ENCODE data around the gene C4orf46.

Gene C4orf46

GRCh38 chr4:158671915-158672806, 474 bp upstream of the C4orf46 start, which contains the start of gene ETFDH (continued):
- no peak for TF ChIP-seq ZNF645 (tag by site-specific recombination; IDR thresholded peaks at IDR 0.05)
- TF ChIP-seq, protein P1, sequence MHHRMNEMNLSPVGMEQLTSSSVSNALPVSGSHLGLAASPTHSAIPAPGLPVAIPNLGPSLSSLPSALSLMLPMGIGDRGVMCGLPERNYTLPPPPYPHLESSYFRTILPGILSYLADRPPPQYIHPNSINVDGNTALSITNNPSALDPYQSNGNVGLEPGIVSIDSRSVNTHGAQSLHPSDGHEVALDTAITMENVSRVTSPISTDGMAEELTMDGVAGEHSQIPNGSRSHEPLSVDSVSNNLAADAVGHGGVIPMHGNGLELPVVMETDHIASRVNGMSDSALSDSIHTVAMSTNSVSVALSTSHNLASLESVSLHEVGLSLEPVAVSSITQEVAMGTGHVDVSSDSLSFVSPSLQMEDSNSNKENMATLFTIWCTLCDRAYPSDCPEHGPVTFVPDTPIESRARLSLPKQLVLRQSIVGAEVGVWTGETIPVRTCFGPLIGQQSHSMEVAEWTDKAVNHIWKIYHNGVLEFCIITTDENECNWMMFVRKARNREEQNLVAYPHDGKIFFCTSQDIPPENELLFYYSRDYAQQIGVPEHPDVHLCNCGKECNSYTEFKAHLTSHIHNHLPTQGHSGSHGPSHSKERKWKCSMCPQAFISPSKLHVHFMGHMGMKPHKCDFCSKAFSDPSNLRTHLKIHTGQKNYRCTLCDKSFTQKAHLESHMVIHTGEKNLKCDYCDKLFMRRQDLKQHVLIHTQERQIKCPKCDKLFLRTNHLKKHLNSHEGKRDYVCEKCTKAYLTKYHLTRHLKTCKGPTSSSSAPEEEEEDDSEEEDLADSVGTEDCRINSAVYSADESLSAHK (tag by site-specific recombination; IDR thresholded peaks at IDR 0.05): peak; percentile 100
- TF ChIP-seq, protein P2, sequence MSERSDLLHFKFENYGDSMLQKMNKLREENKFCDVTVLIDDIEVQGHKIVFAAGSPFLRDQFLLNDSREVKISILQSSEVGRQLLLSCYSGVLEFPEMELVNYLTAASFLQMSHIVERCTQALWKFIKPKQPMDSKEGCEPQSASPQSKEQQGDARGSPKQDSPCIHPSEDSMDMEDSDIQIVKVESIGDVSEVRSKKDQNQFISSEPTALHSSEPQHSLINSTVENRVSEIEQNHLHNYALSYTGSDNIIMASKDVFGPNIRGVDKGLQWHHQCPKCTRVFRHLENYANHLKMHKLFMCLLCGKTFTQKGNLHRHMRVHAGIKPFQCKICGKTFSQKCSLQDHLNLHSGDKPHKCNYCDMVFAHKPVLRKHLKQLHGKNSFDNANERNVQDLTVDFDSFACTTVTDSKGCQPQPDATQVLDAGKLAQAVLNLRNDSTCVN (tag by site-specific recombination; optimal IDR thresholded peaks at IDR 0.05): peak; percentile 56
- TF ChIP-seq ZNF629 (tag by site-specific recombination; IDR thresholded peaks at IDR 0.05): peak; percentile 95
- peak; percentile 92 for TF ChIP-seq ZNF610 (tag by site-specific recombination; IDR thresholded peaks at IDR 0.05; ENCODE audit: borderline replicate concordance)
- TF ChIP-seq, protein P3, sequence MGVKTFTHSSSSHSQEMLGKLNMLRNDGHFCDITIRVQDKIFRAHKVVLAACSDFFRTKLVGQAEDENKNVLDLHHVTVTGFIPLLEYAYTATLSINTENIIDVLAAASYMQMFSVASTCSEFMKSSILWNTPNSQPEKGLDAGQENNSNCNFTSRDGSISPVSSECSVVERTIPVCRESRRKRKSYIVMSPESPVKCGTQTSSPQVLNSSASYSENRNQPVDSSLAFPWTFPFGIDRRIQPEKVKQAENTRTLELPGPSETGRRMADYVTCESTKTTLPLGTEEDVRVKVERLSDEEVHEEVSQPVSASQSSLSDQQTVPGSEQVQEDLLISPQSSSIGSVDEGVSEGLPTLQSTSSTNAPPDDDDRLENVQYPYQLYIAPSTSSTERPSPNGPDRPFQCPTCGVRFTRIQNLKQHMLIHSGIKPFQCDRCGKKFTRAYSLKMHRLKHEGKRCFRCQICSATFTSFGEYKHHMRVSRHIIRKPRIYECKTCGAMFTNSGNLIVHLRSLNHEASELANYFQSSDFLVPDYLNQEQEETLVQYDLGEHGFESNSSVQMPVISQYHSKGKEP (tag by site-specific recombination; IDR thresholded peaks at IDR 0.05): no peak
- TF ChIP-seq GFI1B (tag by site-specific recombination; IDR thresholded peaks at IDR 0.05): no peak
- peak; percentile 78 for TF ChIP-seq KLF16 (tag by site-specific recombination; IDR thresholded peaks at IDR 0.05)
- TF ChIP-seq ZNF660 (tag by site-specific recombination; IDR thresholded peaks at IDR 0.05): peak; percentile 55; the same call in 1 of the 2 replicates
- 0 out of 2 replicates have a peak, but pooled peaks have one; percentile 16 for TF ChIP-seq ZBTB7A (tag by site-specific recombination; IDR thresholded peaks at IDR 0.05; ENCODE audit: low read depth)
- TF ChIP-seq ZNF843 (tag by site-specific recombination; IDR thresholded peaks at IDR 0.05): peak; percentile 39; the same call in 1 of the 2 replicates
- TF ChIP-seq ZNF670 (tag by site-specific recombination; IDR thresholded peaks at IDR 0.05; ENCODE audit: low read depth): no peak
- TF ChIP-seq FEZF1 (tag by site-specific recombination; IDR thresholded peaks at IDR 0.05): no peak
- peak; percentile 52; the same call in 1 of the 2 replicates for TF ChIP-seq ZNF394 (tag by site-specific recombination; IDR thresholded peaks at IDR 0.05; ENCODE audit: borderline replicate concordance)
- TF ChIP-seq OSR2 (tag by site-specific recombination; IDR thresholded peaks at IDR 0.05): no peak
- peak; percentile 85 for TF ChIP-seq PRDM10 (tag by site-specific recombination; IDR thresholded peaks at IDR 0.05)
- 0 out of 2 replicates have a peak, but pooled peaks have one; percentile 1 for TF ChIP-seq ZFHX2 (tag by site-specific recombination; conservative IDR thresholded peaks at IDR 0.05)
- TF ChIP-seq ZNF580 (tag by site-specific recombination; IDR thresholded peaks at IDR 0.05): peak; percentile 66; the same call in 1 of the 2 replicates
- TF ChIP-seq ZBTB48 (tag by site-specific recombination; IDR thresholded peaks at IDR 0.05): peak; percentile 91
- TF ChIP-seq ZNF335 (tag by site-specific recombination; conservative IDR thresholded peaks at IDR 0.05): peak; percentile 74
- TF ChIP-seq ZNF341 (tag by site-specific recombination; IDR thresholded peaks at IDR 0.05; ENCODE audit: low read depth): peak; percentile 89
- peak; percentile 95 for TF ChIP-seq SP3 (tag by site-specific recombination; IDR thresholded peaks at IDR 0.05)
- no peak for TF ChIP-seq ZNF169 (tag by site-specific recombination; IDR thresholded peaks at IDR 0.05)
- TF ChIP-seq ZNF596 (tag by site-specific recombination; IDR thresholded peaks at IDR 0.05): no peak
- peak; percentile 81 for TF ChIP-seq PATZ1 (tag by site-specific recombination; IDR thresholded peaks at IDR 0.05)
- TF ChIP-seq YY1 (tag by site-specific recombination; IDR thresholded peaks at IDR 0.05): peak; percentile 73; the same call in 1 of the 2 replicates

Measured in HEK293 (cell line).